BJ (cell line): Measurements from ENCODE around the gene HECTD3. TPM values are rescaled to one million over a fixed set of nuclear protein-coding genes. Genes with fewer than 3 reads are reported as not detected.

ENCODE experiments used
- CTCF ChIA-PET: fragments of 350-600 bp; formaldehyde crosslinking; extraction: SDS; loops from one replicate; lab custom pipeline; 2021; ENCODE audit warnings: antibody characterized with exemption, inconsistent platforms; lab: Yijun Ruan, JAX
- POLR2A ChIA-PET: fragments of 300-600 bp; sonication (Branson Sonifier 250); formaldehyde crosslinking; extraction: SDS; loops from one replicate; lab custom pipeline; 2021; ENCODE audit warnings: antibody characterized with exemption; lab: Charles Lee
- DNase-seq: peaks from one replicate; pipeline ENCODE4 v3.0.0-alpha.2; 2011; ENCODE audit warnings: low read depth
- H3K27me3 ChIP-seq: 2 replicates; pipeline ENCODE4 v1.6.0; 2011; ENCODE audit warnings: low read length; ENCODE audit not compliant: control insufficient read depth, insufficient read depth
- H3K36me3 ChIP-seq: 2 replicates; pipeline ENCODE4 v1.5.1; 2011; ENCODE audit warnings: low read length; ENCODE audit not compliant: control insufficient read depth, insufficient read depth
- H3K4me3 ChIP-seq: 2 replicates; pipeline ENCODE4 v1.5.1; 2011; ENCODE audit warnings: low read depth, mild to moderate bottlenecking, control low read depth, low read length
- polyA plus RNA-seq: library from polyadenylated mRNA; depleted of rRNA; stranded (reverse); fragments of >200 nt; gene quantifications from 2 replicates; pipeline ENCODE4 v1.2.3, GENCODE V29; 2011
- TF ChIP-seq, protein P1 (sequence below): IDR thresholded peaks from 2 replicates; pipeline ENCODE4 v1.5.1; 2011; ENCODE audit warnings: low read depth, mild to moderate bottlenecking, control low read depth, inconsistent platforms, low read length, moderate library complexity; ENCODE audit not compliant: insufficient read depth

HECTD3 gene
- polyA plus RNA-seq, 1 experiment = 36.7 TPM

- CTCF ChIA-PET = no interaction called here
- POLR2A ChIA-PET = no interaction called here
- TF ChIP-seq, protein P1, sequence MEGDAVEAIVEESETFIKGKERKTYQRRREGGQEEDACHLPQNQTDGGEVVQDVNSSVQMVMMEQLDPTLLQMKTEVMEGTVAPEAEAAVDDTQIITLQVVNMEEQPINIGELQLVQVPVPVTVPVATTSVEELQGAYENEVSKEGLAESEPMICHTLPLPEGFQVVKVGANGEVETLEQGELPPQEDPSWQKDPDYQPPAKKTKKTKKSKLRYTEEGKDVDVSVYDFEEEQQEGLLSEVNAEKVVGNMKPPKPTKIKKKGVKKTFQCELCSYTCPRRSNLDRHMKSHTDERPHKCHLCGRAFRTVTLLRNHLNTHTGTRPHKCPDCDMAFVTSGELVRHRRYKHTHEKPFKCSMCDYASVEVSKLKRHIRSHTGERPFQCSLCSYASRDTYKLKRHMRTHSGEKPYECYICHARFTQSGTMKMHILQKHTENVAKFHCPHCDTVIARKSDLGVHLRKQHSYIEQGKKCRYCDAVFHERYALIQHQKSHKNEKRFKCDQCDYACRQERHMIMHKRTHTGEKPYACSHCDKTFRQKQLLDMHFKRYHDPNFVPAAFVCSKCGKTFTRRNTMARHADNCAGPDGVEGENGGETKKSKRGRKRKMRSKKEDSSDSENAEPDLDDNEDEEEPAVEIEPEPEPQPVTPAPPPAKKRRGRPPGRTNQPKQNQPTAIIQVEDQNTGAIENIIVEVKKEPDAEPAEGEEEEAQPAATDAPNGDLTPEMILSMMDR = no peak
- Histone ChIP-seq H3K36me3 (no peaks in the 10 kb centered on the region), H3K4me3 (no peak overlapping the region), H3K27me3 (no peaks in the 10 kb centered on the region)
- DNase-seq = no peak
Observed at GRCh38 chr1:45026446-45026845, 15.3 kb upstream of the HECTD3 start.

- ChIA-PET POLR2A (no interaction called here), CTCF (no interaction called here)
- DNase-seq = no peak
- no peaks in the 10 kb centered on the region for H3K36me3 ChIP-seq
- no peaks in the 10 kb centered on the region for H3K27me3 ChIP-seq
- no peak overlapping the region for H3K4me3 ChIP-seq
- TF ChIP-seq, protein P1 = no peak
Observed at GRCh38 chr1:45023663-45024062, 12.5 kb upstream of the HECTD3 start.

DNA sequence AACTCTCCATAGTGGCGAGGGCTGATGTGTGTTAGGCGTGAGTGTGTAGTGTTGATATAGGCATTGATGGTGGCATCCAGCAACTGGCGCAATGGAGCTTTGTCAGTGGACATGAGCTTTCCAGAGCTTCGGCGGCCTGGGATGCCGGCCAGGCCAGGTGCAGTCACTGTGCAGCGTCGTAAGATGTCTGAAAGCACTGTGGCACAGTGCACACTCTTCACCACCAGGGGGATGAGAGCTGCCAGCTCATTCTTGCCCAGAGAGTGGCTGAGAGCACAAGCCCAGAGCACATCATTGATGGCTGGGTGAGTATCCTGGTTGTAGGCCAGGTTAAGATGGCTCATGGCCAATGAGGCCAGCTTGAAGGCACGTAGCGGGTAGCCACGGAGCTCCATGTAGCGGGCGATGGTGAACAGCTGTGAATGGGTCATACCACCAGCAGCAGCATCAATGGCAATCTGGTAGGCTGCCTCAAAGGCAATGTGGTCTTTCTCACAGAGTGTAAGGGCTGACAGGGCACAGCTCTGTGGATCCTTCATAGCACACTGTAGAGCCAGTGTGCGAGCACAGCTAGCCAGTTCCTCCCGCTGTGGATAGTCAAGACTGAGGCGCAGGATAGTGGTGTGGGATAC, 7.6 kb upstream of the HECTD3 start:
- TF ChIP-seq, protein P1 = peak; percentile 88
- peaks cover 4% of the 10 kb centered on the region for H3K36me3 ChIP-seq
- no peak overlapping the region for H3K4me3 ChIP-seq
- ChIA-PET CTCF (interaction anchor here (0.7 to 7.0 kb wide), 28 partner anchors 8 to 565 kb away, joined by 3 to 181 read pairs (median 4); partner anchors contain the start of genes EIF2B3, MUTYH, NASP and PLK3), POLR2A (interaction anchor here (0.6 kb wide), 1 partner anchor 94 kb away, joined by 3 read pairs; no protein-coding TSS in a partner anchor)
- H3K27me3 ChIP-seq = no peaks in the 10 kb centered on the region
- no peak for DNase-seq

DNA sequence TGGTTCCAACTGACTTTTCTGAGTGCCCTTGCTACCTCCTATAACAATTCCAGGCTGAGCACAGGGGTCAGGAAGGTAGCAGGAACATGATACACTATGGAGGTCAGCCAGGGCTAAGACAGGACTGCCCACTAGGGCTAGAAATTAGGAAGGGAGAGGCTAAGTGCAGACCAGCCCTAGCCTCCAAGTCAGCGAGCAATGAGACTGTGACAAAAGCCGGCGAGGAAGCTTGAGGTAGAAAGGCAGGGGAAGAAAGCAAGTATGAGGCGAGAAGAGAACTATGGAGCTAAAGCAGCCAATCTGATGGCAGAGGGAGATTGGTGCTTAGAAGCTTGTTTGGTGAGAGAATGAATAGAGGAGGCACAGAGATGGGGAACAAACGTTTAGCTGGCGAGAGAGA, 5.6 kb upstream of the HECTD3 start:
- DNase-seq = no peak
- POLR2A ChIA-PET = interaction anchor here (1.5 kb wide), 1 partner anchor 287 kb away, joined by 5 read pairs; no protein-coding TSS in a partner anchor
- peaks cover 5% of the 10 kb centered on the region for H3K36me3 ChIP-seq
- no peaks in the 10 kb centered on the region for H3K27me3 ChIP-seq
- TF ChIP-seq, protein P1 = no peak
- CTCF ChIA-PET = interaction anchor here (7.0 kb wide), 1 partner anchor 281 kb away, joined by 181 read pairs; no protein-coding TSS in a partner anchor
- no peak overlapping the region for H3K4me3 ChIP-seq

- CTCF ChIA-PET = interaction anchor here (0.6 to 7.0 kb wide), 6 partner anchors 42 to 552 kb away, joined by 3 to 181 read pairs (median 4); partner anchors contain the start of gene TESK2
- Histone ChIP-seq H3K36me3 (peaks cover 5% of the 10 kb centered on the region), H3K4me3 (no peak overlapping the region), H3K27me3 (no peaks in the 10 kb centered on the region)
- DNase-seq = no peak
- POLR2A ChIA-PET = interaction anchor here (1.5 kb wide), 1 partner anchor 287 kb away, joined by 5 read pairs; no protein-coding TSS in a partner anchor
- TF ChIP-seq, protein P1 = no peak
Observed at GRCh38 chr1:45016090-45016697, 5.1 kb upstream of the HECTD3 start.
